CD8-positive, alpha-beta memory T cell (primary cell): ENCODE results near the gene NCS1. TPM values are rescaled to one million over a fixed set of nuclear protein-coding genes. Genes with fewer than 3 reads are reported as not detected.

ENCODE experiments used
- CTCF ChIA-PET: fragments of 350-600 bp; sonication (Branson Sonifier 250); formaldehyde crosslinking; loops from one replicate; lab custom pipeline; 2021; ENCODE audit warnings: antibody characterized with exemption; lab: Charles Lee
- POLR2A ChIA-PET: fragments of 350-600 bp; sonication (Branson Sonifier 250); formaldehyde crosslinking; loops from one replicate; lab custom pipeline; 2021; ENCODE audit warnings: antibody characterized with exemption; lab: Charles Lee
- DNase-seq, 5 donors: peaks; one replicate each; pipeline versions ENCODE4 v3.0.0 to v3.0.0-alpha.2; 2020 to 2022; ENCODE audit warnings: mixed read lengths in 1 of 5
- H3K27ac ChIP-seq: one replicate; pipeline ENCODE4 v1.7.0; 2013; ENCODE audit warnings: low read depth, mild to moderate bottlenecking, low read length, moderate library complexity
- H3K27me3 ChIP-seq: 2 replicates; pipeline ENCODE4 v1.7.0; 2013; ENCODE audit warnings: low read length, mild to moderate bottlenecking; ENCODE audit not compliant: insufficient read depth, poor library complexity, severe bottlenecking
- H3K36me3 ChIP-seq: 2 replicates; pipeline ENCODE4 v1.7.0; 2013; ENCODE audit warnings: mild to moderate bottlenecking, low read length, moderate library complexity; ENCODE audit not compliant: insufficient read depth
- H3K4me1 ChIP-seq: 2 replicates; pipeline ENCODE4 v1.7.0; 2013; ENCODE audit warnings: mild to moderate bottlenecking, low read length, moderate library complexity; ENCODE audit not compliant: insufficient read depth
- H3K4me3 ChIP-seq: 2 replicates; pipeline ENCODE4 v1.7.0; 2013; ENCODE audit warnings: mild to moderate bottlenecking, low read length
- H3K9me3 ChIP-seq: 2 replicates; pipeline ENCODE4 v1.7.0; 2013; ENCODE audit warnings: mild to moderate bottlenecking, low read length
- H3K27ac Mint-ChIP-seq, 8 donors: one replicate each; pipeline ENCODE4 v1.8.0; 2020 to 2021; ENCODE audit warnings: mixed read lengths in 8 of 8, mild to moderate bottlenecking in 6 of 8, inconsistent platforms in 3 of 8, moderate library complexity in 3 of 8
- H3K27me3 Mint-ChIP-seq, 2 donors: one replicate each; pipeline ENCODE4 v1.8.0; 2020 to 2021; ENCODE audit warnings: mixed read lengths in 2 of 2, mild to moderate bottlenecking in 1 of 2, moderate library complexity in 1 of 2
- H3K36me3 Mint-ChIP-seq, 3 donors: one replicate each; pipeline ENCODE4 v1.8.0; 2020 to 2021; ENCODE audit warnings: mixed read lengths in 3 of 3, inconsistent platforms in 1 of 3, mild to moderate bottlenecking in 1 of 3
- H3K4me1 Mint-ChIP-seq, 3 donors: one replicate each; pipeline ENCODE4 v1.8.0; 2020 to 2021; ENCODE audit warnings: mixed read lengths in 3 of 3, inconsistent platforms in 1 of 3, mild to moderate bottlenecking in 1 of 3
- H3K4me3 Mint-ChIP-seq, 7 donors: one replicate each; pipeline ENCODE4 v1.8.0; 2020 to 2021; ENCODE audit warnings: mixed read lengths in 7 of 7, mild to moderate bottlenecking in 6 of 7, moderate library complexity in 4 of 7, inconsistent platforms in 2 of 7
- H3K9me3 Mint-ChIP-seq, 5 donors: one replicate each; pipeline ENCODE4 v1.8.0; 2020 to 2022; ENCODE audit warnings: mixed read lengths in 5 of 5, mild to moderate bottlenecking in 3 of 5, moderate library complexity in 2 of 5, inconsistent platforms in 1 of 5
- polyA plus RNA-seq: library from polyadenylated mRNA; unstranded; fragments of 300-500 nt; fragmentation: Illumina TruSeq; gene quantifications from one replicate; pipeline ENCODE4 v1.2.3, GENCODE V29; 2021
- total RNA-seq, 2 experiments: library from RNA; stranded (reverse); gene quantifications; one replicate each; pipeline ENCODE4 v1.2.3, GENCODE V29; 2021

Gene NCS1
- total and polyA plus RNA-seq, 3 experiments from 2014 or later, result 0.54 to 24.3 (median 23.6) TPM

DNA sequence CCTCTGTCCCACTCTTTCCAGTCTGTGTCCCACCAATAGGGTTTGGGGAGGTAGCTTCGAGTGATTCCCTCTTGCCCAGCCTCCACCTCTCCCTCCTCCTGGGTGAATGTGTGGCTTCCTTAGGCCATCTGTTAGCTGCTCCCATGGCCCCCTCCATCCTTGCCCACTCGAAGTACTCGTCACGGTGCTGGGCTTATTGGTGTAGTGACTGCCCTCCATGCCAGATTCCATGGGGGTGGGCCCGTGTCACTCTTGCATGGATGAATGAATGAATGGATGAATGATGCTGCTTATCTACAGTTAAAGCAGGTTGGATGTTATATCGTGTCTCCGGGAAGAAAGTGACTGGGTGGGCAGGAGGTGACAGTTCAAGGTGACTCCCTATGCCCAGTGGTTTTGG is 112.5 kb downstream of the NCS1 start:
- Mint-ChIP-seq H3K9me3 (no peaks in the 10 kb centered on the region), H3K4me3 (no peak overlapping the region), H3K27ac (no peak overlapping the region), H3K4me1 (no peaks in the 10 kb centered on the region), H3K27me3 (peaks cover 31 to 62% of the 10 kb centered on the region in 2 donors), H3K36me3 (no peaks in the 10 kb centered on the region)
- H3K9me3 ChIP-seq, result no peaks in the 10 kb centered on the region
- H3K4me1 ChIP-seq, result no peaks in the 10 kb centered on the region
- no peaks in the 10 kb centered on the region for H3K27me3 ChIP-seq
- no peak overlapping the region for H3K27ac ChIP-seq
- DNase-seq, result no peak
- no peaks in the 10 kb centered on the region for H3K36me3 ChIP-seq
- no peak overlapping the region for H3K4me3 ChIP-seq
- CTCF ChIA-PET, result no interaction called here
- POLR2A ChIA-PET, result no interaction called here

DNA sequence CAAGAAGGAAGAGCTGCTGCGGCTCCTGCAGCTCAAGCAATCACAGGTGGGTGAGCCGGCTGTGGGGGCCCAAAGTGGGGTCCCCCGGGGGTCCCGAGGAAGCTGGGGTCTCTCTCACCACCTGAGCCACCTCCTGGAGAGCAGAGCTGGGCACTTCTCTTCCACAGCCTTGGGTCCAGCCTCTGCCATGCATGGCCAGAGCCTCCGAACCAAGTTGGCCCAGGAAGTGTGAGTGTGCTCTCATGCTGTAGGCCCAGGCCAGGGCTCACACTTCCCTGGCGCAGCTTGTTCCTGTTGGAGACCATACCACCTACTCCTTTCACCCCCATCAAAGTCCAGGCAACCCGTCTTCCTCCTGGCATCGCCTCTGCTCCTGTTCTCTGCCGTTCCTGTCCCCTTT is 113.1 kb downstream of the NCS1 start:
- ChIA-PET CTCF (no interaction called here), POLR2A (no interaction called here)
- Histone ChIP-seq H3K4me3 (no peak overlapping the region), H3K27me3 (no peaks in the 10 kb centered on the region), H3K4me1 (no peaks in the 10 kb centered on the region), H3K36me3 (no peaks in the 10 kb centered on the region), H3K9me3 (no peaks in the 10 kb centered on the region), H3K27ac (no peak overlapping the region)
- Mint-ChIP-seq H3K36me3 (no peaks in the 10 kb centered on the region), H3K27me3 (peaks cover 31 to 66% of the 10 kb centered on the region in 2 donors), H3K9me3 (no peaks in the 10 kb centered on the region), H3K4me1 (no peaks in the 10 kb centered on the region), H3K4me3 (no peak overlapping the region), H3K27ac (no peak overlapping the region)
- DNase-seq, result no peak

GRCh38 chr9:130286072-130286770 is 114.0 kb downstream of the NCS1 start:
- no peaks in the 10 kb centered on the region for H3K36me3 ChIP-seq
- Mint-ChIP-seq H3K27me3 (peaks cover 31 to 64% of the 10 kb centered on the region in 2 donors), H3K36me3 (no peaks in the 10 kb centered on the region), H3K9me3 (no peaks in the 10 kb centered on the region), H3K27ac (no peak overlapping the region), H3K4me3 (no peak overlapping the region), H3K4me1 (no peaks in the 10 kb centered on the region)
- no peaks in the 10 kb centered on the region for H3K27me3 ChIP-seq
- ChIA-PET POLR2A (no interaction called here), CTCF (no interaction called here)
- no peaks in the 10 kb centered on the region for H3K4me1 ChIP-seq
- DNase-seq, result no peak
- H3K9me3 ChIP-seq, result no peaks in the 10 kb centered on the region
- no peak overlapping the region for H3K27ac ChIP-seq
- no peak overlapping the region for H3K4me3 ChIP-seq

Other genes with a start within 250 kb of the NCS1 start
- 100 to 1,000 TPM; 226 to 230 TPM for gene FNBP1, start 129.2 kb upstream of the NCS1 start, total RNA-seq
- gene FNBP1, start 129.2 kb upstream of the NCS1 start, polyA plus RNA-seq, result 176 TPM
- gene GPR107, start 118.5 kb upstream of the NCS1 start, total RNA-seq, result 10 to 100 TPM; 21.3 to 21.4 TPM
- gene GPR107, start 118.5 kb upstream of the NCS1 start, polyA plus RNA-seq, result 4.2 TPM
- gene HMCN2, start 93.4 kb downstream of the NCS1 start, total RNA-seq, result not detected
- gene HMCN2, start 93.4 kb downstream of the NCS1 start, polyA plus RNA-seq, result not detected